Calu3 (cell line): Measurements from ENCODE around the gene DNM2. TPM values are rescaled to one million over a fixed set of nuclear protein-coding genes. Genes with fewer than 3 reads are reported as not detected.

ENCODE experiments used
- BruUV-seq: library from RNA; stranded (reverse); fragments of 400-500 nt; replicated peaks from 2 replicates; lab custom pipeline; 2021; lab: Mats Ljungman, UMichigan
- CTCF ChIA-PET: fragments of 300-600 bp; sonication (Branson Sonifier 250); formaldehyde crosslinking; loops from one replicate; lab custom pipeline; 2022; ENCODE audit warnings: antibody characterized with exemption; lab: Charles Lee
- DNase-seq: peaks from one replicate; pipeline ENCODE4 v3.0.0; 2022
- H3K27ac Mint-ChIP-seq: one replicate; pipeline ENCODE4 v1.8.0; 2022; ENCODE audit warnings: mixed read lengths; ENCODE audit not compliant: unreplicated experiment
- H3K27me3 Mint-ChIP-seq: one replicate; pipeline ENCODE4 v1.8.0; 2022; ENCODE audit warnings: mixed read lengths; ENCODE audit not compliant: unreplicated experiment
- H3K36me3 Mint-ChIP-seq: one replicate; pipeline ENCODE4 v1.8.0; 2022; ENCODE audit warnings: mild to moderate bottlenecking, moderate library complexity, mixed read lengths; ENCODE audit not compliant: insufficient read depth, unreplicated experiment
- H3K4me1 Mint-ChIP-seq: one replicate; pipeline ENCODE4 v1.8.0; 2022; ENCODE audit warnings: mild to moderate bottlenecking, low read depth, mixed read lengths; ENCODE audit not compliant: unreplicated experiment
- H3K4me3 Mint-ChIP-seq: one replicate; pipeline ENCODE4 v1.8.0; 2022; ENCODE audit warnings: mild to moderate bottlenecking, low read depth, moderate library complexity, mixed read lengths; ENCODE audit not compliant: unreplicated experiment
- H3K9me3 Mint-ChIP-seq: one replicate; pipeline ENCODE4 v1.8.0; 2022; ENCODE audit warnings: low read depth, mixed read lengths; ENCODE audit not compliant: unreplicated experiment
- CTCF ChIP-seq: fragments of 200-600 bp; IDR thresholded peaks from one replicate; pipeline ENCODE4 v1.8.0; 2022; ENCODE audit warnings: antibody characterized with exemption; ENCODE audit not compliant: unreplicated experiment
- intact Hi-C: fragments of 100-400 bp; cut with micrococcal nuclease; formaldehyde crosslinking; loops from one replicate; pipeline ENCODE4 v1.10.0; 2022; ENCODE audit not compliant: unreplicated experiment
- total RNA-seq: library from RNA; stranded (reverse); gene quantifications from 2 replicates; pipeline ENCODE4 v1.2.3, GENCODE V29; 2022

The DNM2 gene
- total RNA-seq, 1 experiment from 2014 or later = 126 TPM

- BruUV-seq = no TSS peak
- H3K4me1 Mint-ChIP-seq = no peaks in the 10 kb centered on the region
- CTCF ChIA-PET = interaction anchor here (0.6 kb wide), 1 partner anchor 192 kb away, joined by 4 read pairs; no protein-coding TSS in a partner anchor
- intact Hi-C loops = no loop called here
- no peak overlapping the region for H3K27ac Mint-ChIP-seq
- H3K27me3 Mint-ChIP-seq = no peaks in the 10 kb centered on the region
- no peak for DNase-seq
- H3K36me3 Mint-ChIP-seq = peaks cover 66% of the 10 kb centered on the region
- H3K4me3 Mint-ChIP-seq = no peak overlapping the region
- H3K9me3 Mint-ChIP-seq = no peaks in the 10 kb centered on the region
- TF ChIP-seq CTCF = no peak
Measured at GRCh38 chr19:10677751-10678150, 40.1 kb upstream of the DNM2 start.

DNA sequence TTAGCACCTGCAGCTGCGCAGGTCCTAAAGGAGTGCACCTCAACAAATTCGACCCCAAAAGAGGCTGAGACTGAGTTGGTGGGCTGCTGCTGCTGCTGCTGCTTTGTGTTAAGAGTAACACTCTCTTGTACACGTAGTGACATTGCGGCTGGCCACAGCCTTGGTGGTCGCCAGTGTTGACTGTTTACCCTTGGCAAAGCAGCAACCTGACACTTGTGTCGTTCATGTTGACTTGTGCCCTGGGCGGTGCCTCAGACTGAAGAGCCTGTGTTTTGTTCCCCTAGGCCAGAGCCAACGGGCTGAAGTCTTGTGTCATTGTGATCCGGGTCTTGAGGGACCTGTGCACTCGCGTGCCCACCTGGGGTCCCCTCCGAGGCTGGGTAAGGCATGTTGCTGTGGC, 39.1 kb upstream of the DNM2 start:
- H3K4me3 Mint-ChIP-seq = no peak overlapping the region
- no peaks in the 10 kb centered on the region for H3K4me1 Mint-ChIP-seq
- no peak for TF ChIP-seq CTCF
- no TSS peak for BruUV-seq
- no peaks in the 10 kb centered on the region for H3K27me3 Mint-ChIP-seq
- CTCF ChIA-PET = interaction anchor here (1.2 kb wide), 1 partner anchor 31 kb away, joined by 3 read pairs; no protein-coding TSS in a partner anchor
- H3K9me3 Mint-ChIP-seq = no peaks in the 10 kb centered on the region
- H3K27ac Mint-ChIP-seq = no peak overlapping the region
- intact Hi-C loops = no loop called here
- no peak for DNase-seq
- peaks cover 66% of the 10 kb centered on the region for H3K36me3 Mint-ChIP-seq

DNA sequence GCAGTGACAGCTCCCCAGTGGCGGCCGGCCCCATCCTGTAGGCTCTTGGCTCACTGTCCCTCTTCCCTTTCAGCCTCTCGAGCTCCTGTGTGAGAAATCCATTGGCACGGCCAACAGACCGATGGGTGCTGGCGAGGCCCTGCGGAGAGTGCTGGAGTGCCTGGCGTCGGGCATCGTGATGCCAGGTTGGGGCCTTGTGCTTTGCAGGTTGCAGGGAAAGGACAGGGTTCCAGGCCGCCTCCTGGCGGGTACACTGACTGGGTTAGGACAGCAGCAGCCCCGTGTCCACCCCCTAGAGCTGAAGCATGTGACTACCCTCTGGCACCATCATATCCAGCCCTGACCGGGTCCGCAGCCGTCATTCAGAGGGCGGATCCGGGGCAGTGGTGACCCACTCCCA, 38.1 kb upstream of the DNM2 start:
- no peak overlapping the region for H3K27ac Mint-ChIP-seq
- DNase-seq = no peak
- no TSS peak for BruUV-seq
- no peak overlapping the region for H3K4me3 Mint-ChIP-seq
- intact Hi-C loops = no loop called here
- H3K4me1 Mint-ChIP-seq = no peaks in the 10 kb centered on the region
- H3K36me3 Mint-ChIP-seq = peaks cover 60% of the 10 kb centered on the region
- no peaks in the 10 kb centered on the region for H3K9me3 Mint-ChIP-seq
- CTCF ChIA-PET = interaction anchor here (1.0 kb wide), 1 partner anchor 20 kb away, joined by 3 read pairs; no protein-coding TSS in a partner anchor
- no peaks in the 10 kb centered on the region for H3K27me3 Mint-ChIP-seq
- no peak for TF ChIP-seq CTCF

- H3K27ac Mint-ChIP-seq = no peak overlapping the region
- DNase-seq = no peak
- CTCF ChIA-PET = no interaction called here
- no peaks in the 10 kb centered on the region for H3K4me1 Mint-ChIP-seq
- BruUV-seq = no TSS peak
- no peak for TF ChIP-seq CTCF
- H3K4me3 Mint-ChIP-seq = no peak overlapping the region
- intact Hi-C loops = no loop called here
- H3K9me3 Mint-ChIP-seq = no peaks in the 10 kb centered on the region
- no peaks in the 10 kb centered on the region for H3K27me3 Mint-ChIP-seq
- peaks cover 61% of the 10 kb centered on the region for H3K36me3 Mint-ChIP-seq
Measured at GRCh38 chr19:10680545-10681135, 37.2 kb upstream of the DNM2 start.
